COLO829 (cell line): ENCODE results near the gene LAMB1.

Experiments
- DNase-seq: peaks from one replicate; pipeline ENCODE4 v3.0.0; 2012; ENCODE audit warnings: low spot score

LAMB1 gene

GRCh38 chr7:108017776-108018151 is 14.8 kb upstream of the LAMB1 start:
- no peak for DNase-seq

DNA sequence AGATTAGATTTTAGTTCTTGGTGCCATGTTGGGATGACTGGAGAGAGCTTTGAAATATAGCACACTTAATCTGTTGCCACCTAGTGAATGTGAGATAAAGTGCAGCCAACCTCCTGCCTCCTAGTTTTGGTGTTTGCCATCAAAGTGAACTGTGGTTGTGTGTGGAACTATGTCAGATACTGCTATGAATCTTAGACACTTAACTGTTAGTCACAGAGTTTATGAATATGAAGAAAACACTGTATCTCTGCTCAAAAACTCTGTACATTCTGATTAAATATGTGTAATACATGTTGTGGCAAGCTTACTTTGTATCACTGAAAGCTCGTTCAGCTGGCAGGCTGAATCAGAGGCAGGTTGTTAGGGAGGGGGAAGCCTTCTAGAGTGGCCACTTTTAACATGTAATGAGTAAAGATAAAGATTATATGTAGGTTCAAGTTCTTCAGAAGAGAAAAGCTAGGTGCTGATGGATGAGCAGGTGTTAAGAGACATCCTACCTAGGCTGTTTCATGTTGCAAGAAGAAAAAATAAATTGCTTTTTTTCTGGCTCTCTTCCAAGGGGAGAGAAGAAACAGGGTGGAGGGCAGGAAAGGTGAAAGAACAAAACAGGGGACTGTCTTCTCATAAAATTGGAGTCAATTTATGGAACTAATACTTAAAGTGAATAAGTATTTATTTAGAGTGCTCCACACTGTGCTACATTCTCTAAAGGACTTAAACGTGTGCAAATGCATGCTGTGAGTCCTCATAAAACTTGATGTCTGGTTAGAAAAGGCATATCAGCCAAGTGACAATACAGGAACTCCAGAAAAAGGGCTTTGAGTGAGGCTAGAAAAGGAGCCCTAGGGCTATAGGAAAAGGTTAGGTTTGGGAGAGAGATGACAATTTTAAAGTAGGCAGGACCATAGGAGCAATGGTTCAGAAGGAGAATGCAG is 14.1 kb upstream of the LAMB1 start:
- no peak for DNase-seq

DNA sequence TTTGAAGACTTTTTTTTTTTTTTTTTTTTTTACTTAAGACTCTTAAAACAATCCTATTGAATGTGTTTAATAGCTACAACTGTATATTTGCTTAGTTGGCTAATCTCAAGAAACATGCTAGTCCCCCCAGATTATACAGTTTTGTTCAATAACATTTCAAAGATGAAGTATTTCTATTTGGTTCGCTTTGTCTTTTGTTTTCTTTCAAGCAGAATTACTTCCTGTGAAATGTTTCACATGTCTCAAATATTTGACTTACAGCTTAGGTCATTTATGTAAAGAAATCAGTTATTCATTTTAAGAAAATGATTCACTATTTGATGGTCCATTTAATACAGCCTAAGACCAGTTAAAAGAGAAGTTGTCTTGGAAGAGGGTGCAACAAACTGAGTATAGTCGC is 12.8 kb upstream of the LAMB1 start:
- DNase-seq: no peak

DNA sequence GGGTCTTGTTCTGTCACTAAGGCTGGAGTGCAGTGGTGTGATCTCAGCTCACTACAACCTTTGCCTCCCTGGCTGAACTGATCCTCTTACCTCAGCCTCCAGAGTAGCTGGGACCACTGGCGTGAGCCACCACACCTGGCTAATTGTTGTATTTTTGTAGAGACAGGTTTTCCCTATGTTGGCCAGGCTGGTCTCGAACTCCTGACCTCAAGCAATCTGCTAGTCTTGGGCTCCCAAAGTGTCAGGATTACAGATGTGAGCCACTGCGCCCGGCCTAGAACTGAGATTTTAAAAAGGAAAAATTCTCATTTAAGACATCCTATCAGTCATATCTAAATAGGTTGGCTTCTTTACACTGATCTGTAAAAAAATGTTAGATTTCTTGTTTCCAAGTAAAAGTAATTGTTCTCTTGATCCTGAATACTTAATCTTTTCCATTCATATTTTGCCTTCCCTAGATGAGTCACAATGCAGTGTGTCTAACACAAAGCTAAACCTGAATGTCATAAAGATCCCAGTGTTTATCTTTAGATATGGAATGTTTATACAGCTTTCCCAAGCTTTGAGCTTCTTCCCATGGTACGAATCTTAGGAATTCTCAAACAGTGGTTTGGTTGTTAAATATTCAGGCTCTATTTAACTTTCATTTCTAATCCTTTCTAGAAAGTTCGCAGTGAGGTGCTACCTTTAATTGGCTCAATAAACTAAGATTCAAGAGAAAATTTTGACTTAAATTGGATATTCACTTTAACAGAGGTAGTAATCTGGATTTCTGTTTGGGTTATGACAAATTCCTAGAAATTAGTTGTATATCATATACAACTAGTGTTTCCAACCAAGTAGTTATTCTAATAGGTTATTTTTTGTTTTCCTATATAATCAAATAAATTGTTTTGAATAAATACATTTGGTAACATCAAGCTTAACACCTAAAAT is 12.1 kb upstream of the LAMB1 start:
- DNase-seq: peak; percentile 94

GRCh38 chr7:108014215-108014614 is 11.3 kb upstream of the LAMB1 start:
- no peak for DNase-seq

DNA sequence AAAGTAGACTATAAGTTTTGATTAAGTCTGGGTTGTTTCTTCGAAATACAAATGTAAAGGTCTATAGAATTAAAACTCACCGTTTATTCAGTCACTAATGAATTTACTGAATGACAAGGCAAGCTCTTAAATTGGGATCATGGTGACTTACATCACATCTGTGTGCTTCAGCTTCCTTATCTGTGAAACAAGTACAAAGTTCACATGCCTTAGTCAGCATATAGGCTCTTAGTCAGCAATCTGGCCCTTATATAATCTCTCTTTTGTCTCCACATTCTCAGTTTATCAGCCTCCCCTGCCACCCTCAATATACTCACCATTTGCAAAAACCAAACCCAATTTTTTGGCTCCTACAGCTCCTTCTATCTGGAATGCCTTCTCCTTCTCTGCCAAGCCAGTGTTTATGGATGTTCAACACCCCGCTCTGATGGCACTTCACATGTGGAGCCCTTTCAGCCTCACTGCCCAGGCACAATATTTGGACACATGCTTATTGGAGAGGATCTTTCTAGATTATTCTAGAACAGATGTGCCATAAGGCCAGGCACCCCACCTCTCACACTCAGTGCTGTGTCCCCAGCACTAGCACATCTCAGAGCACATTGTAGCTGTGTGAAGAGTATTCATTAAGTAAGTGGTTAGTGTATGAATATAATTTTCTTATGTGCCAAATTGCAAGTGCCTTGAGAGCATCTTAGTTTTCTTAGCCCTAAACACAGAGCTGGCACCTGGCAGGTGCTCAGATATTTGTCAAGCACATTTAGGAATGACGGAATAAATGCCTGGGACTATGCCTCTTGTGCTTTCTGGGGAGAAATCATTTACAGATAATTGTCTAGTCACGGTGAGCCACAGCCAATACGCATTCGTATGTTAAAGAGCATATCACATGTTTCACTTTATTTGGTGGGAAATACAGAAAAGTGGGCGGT is 9.8 kb upstream of the LAMB1 start:
- peak; percentile 52 for DNase-seq

DNA sequence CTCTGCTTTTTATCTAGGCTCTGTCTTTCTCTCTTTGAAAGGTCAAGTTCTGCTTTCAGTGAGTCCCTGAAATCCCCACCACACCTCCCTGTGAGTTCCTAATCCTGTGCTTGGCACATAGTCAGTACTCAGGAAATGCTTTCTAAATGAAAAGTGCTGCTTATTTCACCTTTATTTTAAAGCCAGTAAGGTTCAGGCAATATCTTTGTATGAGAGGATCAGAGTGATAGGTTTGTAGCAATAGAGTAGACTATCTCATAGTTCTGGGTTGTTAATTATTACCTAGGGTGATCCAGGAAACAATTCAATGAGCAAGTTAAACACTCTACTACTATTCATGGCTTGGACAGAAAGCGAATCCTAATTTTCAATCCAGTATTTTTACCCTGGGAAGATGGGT is 7.4 kb upstream of the LAMB1 start:
- no peak for DNase-seq

DNA sequence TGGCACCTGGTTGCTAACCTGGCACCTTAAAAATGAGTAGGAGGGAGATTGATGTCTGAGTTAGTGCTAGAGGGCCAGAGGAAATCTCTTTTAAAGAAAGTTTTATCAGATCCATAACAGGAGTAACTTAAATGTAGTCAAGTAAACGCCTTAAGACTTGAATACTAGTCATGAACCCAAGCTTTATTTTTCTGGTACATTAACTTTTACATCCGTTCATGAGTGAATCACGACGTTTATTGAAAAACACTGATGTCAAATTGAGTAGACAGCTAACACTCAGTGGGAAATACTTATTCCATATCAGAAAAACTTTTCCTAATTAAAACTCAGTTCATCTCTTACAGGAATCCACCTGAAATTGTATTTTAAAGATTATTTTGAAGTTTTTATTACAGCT is 6.9 kb upstream of the LAMB1 start:
- DNase-seq: no peak

DNA sequence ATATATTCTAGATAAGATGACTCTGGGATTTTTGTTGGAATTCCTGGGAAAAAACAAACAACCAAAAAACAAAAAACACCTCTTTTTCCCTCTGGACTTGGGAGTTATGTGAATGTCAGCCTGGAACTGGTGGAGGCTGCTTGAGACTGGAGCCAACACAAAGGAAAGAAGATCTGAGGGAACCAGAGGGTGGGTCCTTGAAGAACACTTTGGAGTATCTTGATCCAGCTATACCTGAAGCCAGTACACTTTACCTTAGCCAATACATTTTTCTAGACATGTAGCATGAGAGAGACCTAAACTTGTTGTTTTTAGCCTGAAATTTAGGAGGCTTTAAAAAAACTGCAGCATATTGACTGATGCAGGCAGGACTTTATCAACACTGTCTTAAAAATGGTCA is 5.9 kb upstream of the LAMB1 start:
- no peak for DNase-seq

DNA sequence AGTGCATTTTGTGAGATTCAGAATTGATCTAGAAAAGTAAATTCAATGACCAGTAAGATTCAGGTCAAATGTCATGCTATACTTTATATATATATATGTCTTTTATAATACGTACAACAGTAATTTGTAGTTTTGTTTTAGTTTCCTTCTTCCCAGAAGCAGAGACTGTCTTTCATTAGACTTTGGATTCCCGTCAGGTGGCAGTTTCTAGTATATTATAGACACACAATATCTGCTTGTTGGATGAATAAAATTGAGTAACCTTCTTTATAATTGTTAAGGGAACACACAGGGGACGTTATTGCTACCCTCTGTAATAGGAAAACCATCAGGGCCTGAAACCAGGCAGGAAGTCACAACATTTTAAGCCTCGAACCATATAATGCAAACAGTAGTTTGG is 5.3 kb upstream of the LAMB1 start:
- no peak for DNase-seq

DNA sequence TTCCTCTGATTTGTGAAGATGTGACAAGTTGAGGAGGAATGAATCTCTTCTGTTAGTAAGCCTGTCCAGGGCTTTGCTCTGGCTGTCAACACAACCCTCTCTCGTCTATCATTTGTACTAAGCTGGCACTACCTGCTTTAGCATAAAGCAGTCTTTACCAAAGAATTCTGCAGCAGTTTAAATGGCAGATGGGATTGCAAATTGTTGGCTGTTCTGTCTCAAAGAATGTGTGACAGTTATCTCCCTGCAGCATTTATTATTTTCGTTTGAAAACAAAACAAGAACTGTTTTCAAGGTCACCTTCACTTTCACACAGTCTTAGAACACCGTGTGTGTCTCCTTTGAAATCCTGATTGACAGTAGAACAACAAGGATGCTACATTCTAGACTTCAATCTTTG is 4.8 kb upstream of the LAMB1 start:
- no peak for DNase-seq

GRCh38 chr7:108007261-108007660 is 4.3 kb upstream of the LAMB1 start:
- no peak for DNase-seq

GRCh38 chr7:108004220-108005142 is 1.5 kb upstream of the LAMB1 start:
- no peak for DNase-seq

- DNase-seq: no peak
These were observed 606 bp upstream of the LAMB1 start for GRCh38 chr7:108003599-108003935.

- DNase-seq: no peak
These were observed 916 bp downstream of the LAMB1 start for GRCh38 chr7:108001764-108002725.

DNA sequence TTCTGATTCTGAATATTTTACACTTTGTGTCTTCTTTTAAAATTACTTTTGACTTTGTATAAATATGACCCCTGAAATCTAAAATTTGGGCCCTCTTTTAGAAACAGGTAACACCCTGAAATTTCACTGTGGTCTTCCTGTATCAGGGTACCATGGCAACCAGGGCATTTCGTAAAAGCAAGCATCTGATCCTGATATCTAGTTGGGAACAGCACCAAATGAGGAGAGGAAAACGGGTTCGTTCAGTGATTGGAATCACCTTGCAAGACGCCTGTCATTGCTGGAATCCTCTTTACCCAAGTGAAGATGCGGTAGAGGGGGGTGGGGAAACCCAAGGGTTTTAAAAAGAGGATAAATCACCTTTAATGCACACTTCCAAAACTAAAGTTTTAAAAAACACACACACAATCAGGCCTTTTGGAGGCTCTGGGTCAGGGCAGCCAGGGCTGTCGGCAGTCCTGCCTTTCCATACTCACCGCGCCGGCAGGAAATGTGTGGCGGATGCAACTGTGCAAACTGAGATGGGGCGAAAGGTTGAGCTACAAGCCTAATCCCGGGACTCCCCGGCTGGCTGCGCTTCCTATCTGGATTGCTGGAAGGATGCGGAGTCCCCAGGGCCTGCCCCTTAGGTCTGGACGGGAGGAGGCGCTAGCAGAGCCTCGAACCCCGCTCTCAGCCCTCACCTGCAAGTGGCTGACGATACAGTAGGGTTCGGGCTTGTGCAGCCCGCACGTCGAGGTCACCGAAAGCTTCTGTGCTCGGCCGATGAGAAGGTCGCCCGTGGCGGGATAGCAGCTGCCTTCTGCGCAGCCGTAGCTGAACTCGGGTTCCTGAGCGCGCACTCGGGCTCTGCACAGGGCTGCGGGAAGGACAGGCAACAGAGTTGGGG is 1.8 kb downstream of the LAMB1 start:
- DNase-seq: no peak

DNA sequence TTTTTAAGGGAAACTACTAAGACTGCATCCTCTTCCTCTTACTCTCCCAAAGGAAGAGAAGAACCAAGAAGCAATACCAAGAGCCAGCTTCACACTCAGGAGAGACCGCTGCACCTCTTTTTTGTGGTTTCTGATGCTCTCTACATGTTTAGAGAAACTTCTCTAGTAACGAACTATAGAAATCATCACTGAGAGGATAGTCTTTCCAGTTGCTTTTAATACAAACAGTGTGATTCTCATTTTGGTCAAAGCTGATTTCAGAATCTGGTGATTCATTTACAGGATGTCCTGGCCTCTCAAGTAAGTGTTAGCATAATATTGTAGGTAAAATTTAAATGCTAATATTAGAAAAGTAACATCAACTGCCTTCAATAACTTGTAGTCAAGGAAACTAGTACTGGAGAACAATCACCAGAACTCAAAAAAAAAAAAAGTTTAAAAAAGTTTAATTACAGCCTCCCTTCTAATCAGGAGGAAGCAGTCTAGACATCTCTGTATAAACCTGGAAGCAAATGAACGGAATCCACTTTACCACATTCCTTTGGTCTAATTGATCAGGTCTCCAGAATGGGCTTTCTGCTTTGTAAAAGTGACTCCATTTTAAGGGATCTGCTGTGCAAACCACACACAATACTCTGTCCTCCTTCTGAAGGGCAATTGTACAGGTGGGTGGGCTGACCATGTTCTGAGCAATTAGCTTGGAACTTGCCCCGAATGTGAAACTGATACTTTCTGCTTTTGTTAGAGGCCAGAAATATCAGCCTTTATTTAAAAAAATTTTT is 3.0 kb downstream of the LAMB1 start:
- DNase-seq: no peak
